ENCODE results near the gene PIGU. TPM values are rescaled to one million over a fixed set of nuclear protein-coding genes. Genes with fewer than 3 reads are reported as not detected.

PIGU gene
- total and polyA plus RNA-seq, 9 of the 15 experiments (the other 6 are each of a cell fraction or from before 2014, with no cell fraction given), result 6.5 to 100 (median 28.1) TPM

DNA sequence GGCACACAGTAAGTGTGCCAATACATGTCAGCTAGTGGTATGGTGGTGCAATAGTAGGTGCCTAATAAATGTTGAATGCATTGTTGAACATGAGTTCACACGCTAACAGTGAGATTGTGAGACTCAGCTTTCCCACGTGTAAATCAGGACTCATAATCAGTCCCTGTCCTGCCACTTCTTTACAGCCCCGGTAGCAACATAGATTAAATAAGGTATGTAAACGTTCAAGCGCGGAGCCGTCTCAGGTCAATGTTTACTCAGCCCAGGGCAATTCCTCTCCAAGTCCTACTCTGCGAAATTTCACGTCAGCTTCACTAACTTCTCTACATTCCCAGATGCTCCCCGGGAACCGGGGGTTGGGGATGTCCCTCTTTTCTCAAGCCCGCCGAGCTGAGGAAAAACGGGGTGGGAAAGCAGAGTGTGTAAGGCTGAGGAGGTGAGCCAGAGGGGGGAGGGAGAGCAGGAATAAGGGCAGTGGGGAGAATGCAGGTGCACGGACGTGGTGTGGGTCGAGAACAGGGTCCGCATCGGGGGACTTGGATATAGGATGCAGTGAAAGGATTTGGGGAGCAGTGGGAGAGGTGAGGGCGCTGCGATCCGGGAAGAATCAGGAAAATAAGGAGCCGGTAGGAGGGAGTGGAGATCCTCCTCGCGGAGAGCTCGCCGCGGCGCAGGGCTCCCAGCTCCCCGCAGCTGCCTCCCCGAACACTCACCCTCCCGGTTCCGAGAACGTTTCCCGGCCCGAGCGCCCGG lies 26.7 kb upstream of the PIGU start (continued):
- peak; percentile 46 for TF ChIP-seq ARHGAP35 (IDR thresholded peaks at IDR 0.05; ENCODE audit: partially characterized antibody)
- 0 out of 2 replicates have a peak, but pooled peaks have one; percentile 55 for TF ChIP-seq DNMT1 (IDR thresholded peaks at IDR 0.05)
- peak; percentile 17; the same call in 1 of the 2 replicates for TF ChIP-seq MECOM (CRISPR knock-in tag; IDR thresholded peaks at IDR 0.05)
- peak in 1 of 2 experiments; percentile 30; a peak in 1 of 4 replicates for TF ChIP-seq ARNT (IDR thresholded peaks at IDR 0.05)
- no peak for TF ChIP-seq CBX1 (IDR thresholded peaks at IDR 0.05; ENCODE audit: low read depth)
- peak; percentile 80 for TF ChIP-seq NKRF (IDR thresholded peaks at IDR 0.05; ENCODE audit: borderline replicate concordance)
- TF ChIP-seq CBFA2T3 (IDR thresholded peaks at IDR 0.05), result 0 out of 2 replicates have a peak, but pooled peaks have one; percentile 4
- peak; percentile 77; the same call in 1 of the 2 replicates for TF ChIP-seq LARP7 (IDR thresholded peaks at IDR 0.05)
- TF ChIP-seq ZNF561 (CRISPR knock-in tag; conservative IDR thresholded peaks at IDR 0.05), result no peak
- TF ChIP-seq TEAD4 (IDR thresholded peaks at IDR 0.05; ENCODE audit: low read length), result no peak
- no peak for TF ChIP-seq TEAD4 (CRISPR knock-in tag; IDR thresholded peaks at IDR 0.05; ENCODE audit: borderline replicate concordance)
- peak; percentile 94 for TF ChIP-seq ZKSCAN8 (CRISPR knock-in tag; IDR thresholded peaks at IDR 0.05)
- TF ChIP-seq ZFP1 (CRISPR knock-in tag; IDR thresholded peaks at IDR 0.05), result no peak
- TF ChIP-seq MCM3 (IDR thresholded peaks at IDR 0.05), result no peak
- 0 out of 2 replicates have a peak, but pooled peaks have one; percentile 20 for TF ChIP-seq HDAC2 (IDR thresholded peaks at IDR 0.05)
- TF ChIP-seq HNRNPK (IDR thresholded peaks at IDR 0.05; ENCODE audit: low read depth, low read length, poor library complexity, severe bottlenecking), result no peak
- TF ChIP-seq ZSCAN29 (IDR thresholded peaks at IDR 0.05), result no peak
- TF ChIP-seq, protein P1, sequence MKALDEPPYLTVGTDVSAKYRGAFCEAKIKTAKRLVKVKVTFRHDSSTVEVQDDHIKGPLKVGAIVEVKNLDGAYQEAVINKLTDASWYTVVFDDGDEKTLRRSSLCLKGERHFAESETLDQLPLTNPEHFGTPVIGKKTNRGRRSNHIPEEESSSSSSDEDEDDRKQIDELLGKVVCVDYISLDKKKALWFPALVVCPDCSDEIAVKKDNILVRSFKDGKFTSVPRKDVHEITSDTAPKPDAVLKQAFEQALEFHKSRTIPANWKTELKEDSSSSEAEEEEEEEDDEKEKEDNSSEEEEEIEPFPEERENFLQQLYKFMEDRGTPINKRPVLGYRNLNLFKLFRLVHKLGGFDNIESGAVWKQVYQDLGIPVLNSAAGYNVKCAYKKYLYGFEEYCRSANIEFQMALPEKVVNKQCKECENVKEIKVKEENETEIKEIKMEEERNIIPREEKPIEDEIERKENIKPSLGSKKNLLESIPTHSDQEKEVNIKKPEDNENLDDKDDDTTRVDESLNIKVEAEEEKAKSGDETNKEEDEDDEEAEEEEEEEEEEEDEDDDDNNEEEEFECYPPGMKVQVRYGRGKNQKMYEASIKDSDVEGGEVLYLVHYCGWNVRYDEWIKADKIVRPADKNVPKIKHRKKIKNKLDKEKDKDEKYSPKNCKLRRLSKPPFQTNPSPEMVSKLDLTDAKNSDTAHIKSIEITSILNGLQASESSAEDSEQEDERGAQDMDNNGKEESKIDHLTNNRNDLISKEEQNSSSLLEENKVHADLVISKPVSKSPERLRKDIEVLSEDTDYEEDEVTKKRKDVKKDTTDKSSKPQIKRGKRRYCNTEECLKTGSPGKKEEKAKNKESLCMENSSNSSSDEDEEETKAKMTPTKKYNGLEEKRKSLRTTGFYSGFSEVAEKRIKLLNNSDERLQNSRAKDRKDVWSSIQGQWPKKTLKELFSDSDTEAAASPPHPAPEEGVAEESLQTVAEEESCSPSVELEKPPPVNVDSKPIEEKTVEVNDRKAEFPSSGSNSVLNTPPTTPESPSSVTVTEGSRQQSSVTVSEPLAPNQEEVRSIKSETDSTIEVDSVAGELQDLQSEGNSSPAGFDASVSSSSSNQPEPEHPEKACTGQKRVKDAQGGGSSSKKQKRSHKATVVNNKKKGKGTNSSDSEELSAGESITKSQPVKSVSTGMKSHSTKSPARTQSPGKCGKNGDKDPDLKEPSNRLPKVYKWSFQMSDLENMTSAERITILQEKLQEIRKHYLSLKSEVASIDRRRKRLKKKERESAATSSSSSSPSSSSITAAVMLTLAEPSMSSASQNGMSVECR (CRISPR knock-in tag; IDR thresholded peaks at IDR 0.05), result 0 out of 2 replicates have a peak, but pooled peaks have one; percentile 31
- TF ChIP-seq TGIF2 (CRISPR knock-in tag; IDR thresholded peaks at IDR 0.05), result 0 out of 2 replicates have a peak, but pooled peaks have one; percentile 45
- TF ChIP-seq ZC3H8 (IDR thresholded peaks at IDR 0.05), result peak; percentile 18; the same call in 1 of the 2 replicates
- TF ChIP-seq, protein P2, sequence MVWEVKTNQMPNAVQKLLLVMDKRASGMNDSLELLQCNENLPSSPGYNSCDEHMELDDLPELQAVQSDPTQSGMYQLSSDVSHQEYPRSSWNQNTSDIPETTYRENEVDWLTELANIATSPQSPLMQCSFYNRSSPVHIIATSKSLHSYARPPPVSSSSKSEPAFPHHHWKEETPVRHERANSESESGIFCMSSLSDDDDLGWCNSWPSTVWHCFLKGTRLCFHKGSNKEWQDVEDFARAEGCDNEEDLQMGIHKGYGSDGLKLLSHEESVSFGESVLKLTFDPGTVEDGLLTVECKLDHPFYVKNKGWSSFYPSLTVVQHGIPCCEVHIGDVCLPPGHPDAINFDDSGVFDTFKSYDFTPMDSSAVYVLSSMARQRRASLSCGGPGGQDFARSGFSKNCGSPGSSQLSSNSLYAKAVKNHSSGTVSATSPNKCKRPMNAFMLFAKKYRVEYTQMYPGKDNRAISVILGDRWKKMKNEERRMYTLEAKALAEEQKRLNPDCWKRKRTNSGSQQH (CRISPR knock-in tag; IDR thresholded peaks at IDR 0.05), result 0 out of 2 replicates have a peak, but pooled peaks have one; percentile 56

All from K562 (cell line).